ENCODE measurements around the gene STIM2.

DNA sequence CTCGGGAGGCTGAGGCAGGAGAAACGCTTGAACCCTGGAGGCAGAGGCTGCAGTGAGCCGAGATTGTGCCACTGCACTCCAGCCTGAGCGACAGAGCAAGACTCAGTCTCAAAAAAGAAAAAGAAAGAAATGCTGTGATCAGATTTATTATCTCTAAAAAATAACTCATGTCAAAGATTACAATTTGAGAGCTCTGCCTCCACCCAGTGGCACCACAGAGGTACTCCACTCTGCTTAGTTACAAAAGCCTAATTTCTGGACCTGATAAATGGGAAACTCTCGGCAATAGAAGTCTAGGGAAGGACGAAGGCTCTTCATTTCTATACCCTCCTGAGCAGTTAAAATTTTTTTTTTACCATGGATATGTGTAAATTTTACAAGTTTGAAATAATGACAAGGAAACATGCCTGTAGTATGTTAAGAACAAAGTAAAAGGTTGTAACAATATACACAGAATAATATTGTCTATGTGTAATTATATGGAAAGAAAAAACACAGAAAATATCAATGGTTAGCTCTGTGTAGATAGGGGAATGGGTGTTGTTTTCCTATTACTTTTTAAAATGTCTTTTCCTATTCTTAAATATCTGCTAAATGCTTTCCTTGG is 149.8 kb downstream of the STIM2 start:
- TF ChIP-seq, protein P1, sequence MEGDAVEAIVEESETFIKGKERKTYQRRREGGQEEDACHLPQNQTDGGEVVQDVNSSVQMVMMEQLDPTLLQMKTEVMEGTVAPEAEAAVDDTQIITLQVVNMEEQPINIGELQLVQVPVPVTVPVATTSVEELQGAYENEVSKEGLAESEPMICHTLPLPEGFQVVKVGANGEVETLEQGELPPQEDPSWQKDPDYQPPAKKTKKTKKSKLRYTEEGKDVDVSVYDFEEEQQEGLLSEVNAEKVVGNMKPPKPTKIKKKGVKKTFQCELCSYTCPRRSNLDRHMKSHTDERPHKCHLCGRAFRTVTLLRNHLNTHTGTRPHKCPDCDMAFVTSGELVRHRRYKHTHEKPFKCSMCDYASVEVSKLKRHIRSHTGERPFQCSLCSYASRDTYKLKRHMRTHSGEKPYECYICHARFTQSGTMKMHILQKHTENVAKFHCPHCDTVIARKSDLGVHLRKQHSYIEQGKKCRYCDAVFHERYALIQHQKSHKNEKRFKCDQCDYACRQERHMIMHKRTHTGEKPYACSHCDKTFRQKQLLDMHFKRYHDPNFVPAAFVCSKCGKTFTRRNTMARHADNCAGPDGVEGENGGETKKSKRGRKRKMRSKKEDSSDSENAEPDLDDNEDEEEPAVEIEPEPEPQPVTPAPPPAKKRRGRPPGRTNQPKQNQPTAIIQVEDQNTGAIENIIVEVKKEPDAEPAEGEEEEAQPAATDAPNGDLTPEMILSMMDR (optimal IDR thresholded peaks at IDR 0.05 in 1 of 3, IDR thresholded peaks at IDR 0.05 in 1 of 3, conservative IDR thresholded peaks at IDR 0.05 in 1 of 3; ENCODE audit: extremely low read depth in 1 of 3, insufficient read depth in 2 of 3, low read length in 3 of 3) = peak; percentile 58 to 75 (median 70)
- no peak for TF ChIP-seq EZH2 (IDR thresholded peaks at IDR 0.05; ENCODE audit: low read length)

Data from keratinocyte (primary cell).